Sigmoid colon (tissue), 4 donors: Measurements from ENCODE around the gene NPC1.

ENCODE experiments used
- EP300 ChIP-seq, 4 donors: sonication (generic); formaldehyde crosslinking; IDR thresholded peaks; one replicate each; pipeline ENCODE4 v1.6.1; 2017; ENCODE audit warnings: antibody characterized with exemption in 4 of 4
- POLR2A ChIP-seq, 2 donors: fragments of 450-650 bp; IDR thresholded peaks; one replicate each; pipeline ENCODE4 v1.6.1; 2016; ENCODE audit warnings: antibody characterized with exemption in 2 of 2, mild to moderate bottlenecking in 2 of 2, moderate library complexity in 2 of 2
- TF ChIP-seq, protein P1 (sequence below), 4 experiments: fragments of 450-650 bp in 3 of 4; fragments of 200-600 bp in 1 of 4; IDR thresholded peaks; one replicate each; pipeline ENCODE4 v1.5.1; 2016 to 2019; ENCODE audit warnings: antibody characterized with exemption in 4 of 4, mild to moderate bottlenecking in 3 of 4, moderate library complexity in 2 of 4

DNA sequence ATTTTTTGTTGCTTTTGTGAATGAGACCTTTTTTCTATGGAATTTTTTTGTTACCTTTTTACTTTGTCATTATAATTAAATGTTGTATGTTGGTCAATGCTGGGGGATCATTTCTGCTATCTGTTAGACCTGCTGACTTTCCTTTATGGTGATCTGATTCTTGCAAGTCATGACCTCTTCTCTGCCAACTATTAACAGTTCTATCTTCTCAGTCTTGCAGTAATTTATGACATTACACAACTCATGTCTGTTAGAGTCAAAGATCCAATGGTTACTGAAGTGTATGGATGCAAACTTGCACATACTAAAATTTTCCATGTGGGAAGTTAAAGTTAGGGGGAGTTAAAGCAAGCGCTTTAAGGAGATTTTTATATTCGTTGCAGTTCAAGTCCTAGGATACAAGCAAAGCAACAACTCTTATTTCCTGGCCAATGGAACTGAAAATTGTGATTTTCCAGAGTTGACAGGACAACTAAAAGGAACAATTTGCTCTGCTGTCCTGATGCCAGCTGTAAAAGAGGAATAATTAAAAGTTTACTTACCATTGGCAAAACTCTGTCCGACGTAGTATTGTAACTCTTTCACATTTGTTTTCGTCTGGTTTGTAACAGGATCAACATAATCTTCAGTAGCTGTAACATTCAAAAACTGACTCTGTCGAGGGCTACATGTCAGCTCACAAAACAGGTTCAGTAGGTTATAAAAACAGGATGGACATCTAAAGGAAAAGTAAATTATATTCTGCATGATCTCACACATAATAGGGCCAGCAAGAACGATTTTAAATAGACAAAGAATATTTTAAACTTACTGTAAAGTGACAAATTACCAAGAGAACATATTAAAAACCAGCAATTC is 17.8 kb downstream of the NPC1 start:
- TF ChIP-seq POLR2A (IDR thresholded peaks at IDR 0.05) (no peak), EP300 (IDR thresholded peaks at IDR 0.05) (no peak)
- TF ChIP-seq, protein P1, sequence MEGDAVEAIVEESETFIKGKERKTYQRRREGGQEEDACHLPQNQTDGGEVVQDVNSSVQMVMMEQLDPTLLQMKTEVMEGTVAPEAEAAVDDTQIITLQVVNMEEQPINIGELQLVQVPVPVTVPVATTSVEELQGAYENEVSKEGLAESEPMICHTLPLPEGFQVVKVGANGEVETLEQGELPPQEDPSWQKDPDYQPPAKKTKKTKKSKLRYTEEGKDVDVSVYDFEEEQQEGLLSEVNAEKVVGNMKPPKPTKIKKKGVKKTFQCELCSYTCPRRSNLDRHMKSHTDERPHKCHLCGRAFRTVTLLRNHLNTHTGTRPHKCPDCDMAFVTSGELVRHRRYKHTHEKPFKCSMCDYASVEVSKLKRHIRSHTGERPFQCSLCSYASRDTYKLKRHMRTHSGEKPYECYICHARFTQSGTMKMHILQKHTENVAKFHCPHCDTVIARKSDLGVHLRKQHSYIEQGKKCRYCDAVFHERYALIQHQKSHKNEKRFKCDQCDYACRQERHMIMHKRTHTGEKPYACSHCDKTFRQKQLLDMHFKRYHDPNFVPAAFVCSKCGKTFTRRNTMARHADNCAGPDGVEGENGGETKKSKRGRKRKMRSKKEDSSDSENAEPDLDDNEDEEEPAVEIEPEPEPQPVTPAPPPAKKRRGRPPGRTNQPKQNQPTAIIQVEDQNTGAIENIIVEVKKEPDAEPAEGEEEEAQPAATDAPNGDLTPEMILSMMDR (IDR thresholded peaks at IDR 0.05), result no peak
